H1 (cell line): ENCODE measurements around the gene DOCK8. TPM values are rescaled to one million over a fixed set of nuclear protein-coding genes. Genes with fewer than 3 reads are reported as not detected.

ENCODE experiments used
- CTCF ChIA-PET: fragments of 300-600 bp; sonication (Branson Sonifier 250); formaldehyde crosslinking; loops from one replicate; lab custom pipeline; 2021; ENCODE audit not compliant: partially characterized antibody; lab: Charles Lee
- POLR2A ChIA-PET: fragments of 300-600 bp; sonication (Branson Sonifier 250); formaldehyde crosslinking; loops from one replicate; lab custom pipeline; 2021; ENCODE audit warnings: inconsistent platforms; ENCODE audit not compliant: partially characterized antibody; lab: Charles Lee
- DNase-seq, 2 experiments: peaks; one replicate each; pipeline versions ENCODE4 v3.0.0 to v3.0.0-alpha.2; 2010 to 2022; ENCODE audit warnings: low spot score in 2 of 2, low read depth in 1 of 2, mixed read lengths in 1 of 2
- FAIRE-seq: peaks from 2 replicates; lab custom pipeline; 2011; peaks lifted over from hg19 to GRCh38; lab: Jason Lieb, UNC
- H2AFZ ChIP-seq: 2 replicates; pipeline ENCODE4 v1.8.1; 2012; ENCODE audit warnings: low read length, inconsistent platforms
- H2AK5ac ChIP-seq: 2 replicates; pipeline ENCODE4 v1.6.1; 2013; ENCODE audit warnings: low read depth, low read length
- H2BK120ac ChIP-seq: replicated peaks from 2 replicates; pipeline ENCODE3; 2013; ENCODE audit warnings: low read depth, low read length, inconsistent platforms
- H2BK12ac ChIP-seq: 2 replicates; pipeline ENCODE4 v1.6.1; 2013; ENCODE audit warnings: low read depth, low read length
- H2BK15ac ChIP-seq: 2 replicates; pipeline ENCODE4 v1.6.1; 2013; ENCODE audit warnings: low read length
- H2BK20ac ChIP-seq: 2 replicates; pipeline ENCODE4 v1.6.1; 2013; ENCODE audit warnings: low read length
- H2BK5ac ChIP-seq: 2 replicates; pipeline ENCODE4 v1.6.1; 2013; ENCODE audit warnings: low read depth, low read length
- H3K14ac ChIP-seq: 2 replicates; pipeline ENCODE4 v1.6.1; 2013; ENCODE audit warnings: inconsistent platforms; ENCODE audit not compliant: insufficient read length
- H3K18ac ChIP-seq: 2 replicates; pipeline ENCODE4 v1.6.1; 2013; ENCODE audit warnings: low read length; ENCODE audit errors: extremely low read depth
- H3K23ac ChIP-seq: 2 replicates; pipeline ENCODE4 v1.6.1; 2013; ENCODE audit warnings: inconsistent platforms; ENCODE audit not compliant: insufficient read length
- H3K23me2 ChIP-seq: 2 replicates; pipeline ENCODE4 v1.6.1; 2013; ENCODE audit warnings: low read depth, low read length
- H3K27ac ChIP-seq: 2 replicates; pipeline ENCODE4 v1.6.1; 2011; ENCODE audit warnings: low read depth, low read length, inconsistent platforms
- H3K27me3 ChIP-seq, 4 experiments: replicated peaks in 1 of 4; 1 replicate in 1 of 4; 2 replicates in 3 of 4; pipeline versions ENCODE4 v1.6.1 to v1.8.1; 2011 to 2013; ENCODE audit warnings: low read length in 3 of 4, mild to moderate bottlenecking in 3 of 4, inconsistent platforms in 2 of 4, mixed read lengths in 2 of 4, moderate library complexity in 1 of 4; ENCODE audit not compliant: control insufficient read depth in 3 of 4, insufficient read depth in 3 of 4; ENCODE audit errors: extremely low read depth in 1 of 4
- H3K36me3 ChIP-seq, 4 experiments: 2 replicates each; pipeline versions ENCODE4 v1.6.1 to v1.8.1; 2011 to 2013; ENCODE audit warnings: mild to moderate bottlenecking in 4 of 4, low read length in 3 of 4, moderate library complexity in 2 of 4, control low read depth in 1 of 4, inconsistent platforms in 1 of 4; ENCODE audit not compliant: insufficient read depth in 4 of 4, control insufficient read depth in 2 of 4
- H3K4ac ChIP-seq: replicated peaks from 2 replicates; pipeline ENCODE3; 2013; ENCODE audit warnings: low read length, low read depth, mixed read lengths, inconsistent platforms; ENCODE audit not compliant: insufficient read length
- H3K4me1 ChIP-seq, 4 experiments: replicated peaks in 1 of 4; 1 replicate in 1 of 4; 2 replicates in 3 of 4; pipeline versions ENCODE4 v1.6.1 to v1.8.1; 2011 to 2013; ENCODE audit warnings: low read length in 3 of 4, inconsistent platforms in 2 of 4, mixed read lengths in 1 of 4; ENCODE audit not compliant: insufficient read depth in 4 of 4, control insufficient read depth in 3 of 4
- H3K4me2 ChIP-seq, 2 experiments: 2 replicates each; pipeline versions ENCODE4 v1.6.1 to v1.8.1; 2011 to 2013; ENCODE audit warnings: low read depth in 2 of 2, low read length in 2 of 2, control low read depth in 1 of 2, inconsistent platforms in 1 of 2, mild to moderate bottlenecking in 1 of 2; ENCODE audit not compliant: insufficient read depth in 1 of 2
- H3K4me3 ChIP-seq, 4 experiments: fragments of 200-600, 300-600 bp in 1 of 4; sonication (generic), shearing (Covaris generic), sonication (Bioruptor Twin) in 1 of 4; 2 replicates each; pipeline versions ENCODE4 v1.5.1 to v1.8.1; 2011 to 2016; ENCODE audit warnings: low read length in 4 of 4, low read depth in 3 of 4, control low read depth in 2 of 4, inconsistent platforms in 2 of 4, mild to moderate bottlenecking in 2 of 4, mixed read lengths in 1 of 4, moderate library complexity in 1 of 4; ENCODE audit not compliant: insufficient read depth in 2 of 4; ENCODE audit errors: extremely low read depth in 1 of 4
- H3K56ac ChIP-seq: replicated peaks from 2 replicates; pipeline ENCODE3; 2013; ENCODE audit warnings: low read depth, mild to moderate bottlenecking, mixed read lengths, low read length, inconsistent platforms; ENCODE audit not compliant: insufficient read length
- H3K79me1 ChIP-seq: 2 replicates; pipeline ENCODE4 v1.6.1; 2013; ENCODE audit warnings: low read depth, low read length, control low read depth
- H3K79me2 ChIP-seq, 2 experiments: 2 replicates each; pipeline versions ENCODE4 v1.6.1 to v1.8.1; 2012 to 2013; ENCODE audit warnings: low read length in 2 of 2, mild to moderate bottlenecking in 2 of 2, inconsistent platforms in 1 of 2; ENCODE audit not compliant: insufficient read depth in 2 of 2, control insufficient read depth in 1 of 2
- H3K9ac ChIP-seq, 4 experiments: replicated peaks in 1 of 4; 1 replicate in 1 of 4; 2 replicates in 3 of 4; pipeline versions ENCODE4 v1.6.1 to v1.8.1; 2011 to 2013; ENCODE audit warnings: low read depth in 3 of 4, low read length in 3 of 4, control low read depth in 2 of 4, mild to moderate bottlenecking in 2 of 4, moderate library complexity in 2 of 4, inconsistent platforms in 1 of 4; ENCODE audit errors: extremely low read depth in 1 of 4
- H3K9me3 ChIP-seq, 2 experiments: 2 replicates each; pipeline versions ENCODE4 v1.6.1 to v1.8.1; 2012 to 2013; ENCODE audit warnings: mild to moderate bottlenecking in 2 of 2, moderate library complexity in 2 of 2, control low read depth in 1 of 2, inconsistent platforms in 1 of 2, low read depth in 1 of 2, low read length in 1 of 2, mixed read lengths in 1 of 2; ENCODE audit not compliant: insufficient read depth in 2 of 2
- H4K20me1 ChIP-seq, 2 experiments: replicated peaks in 1 of 2; 2 replicates each; pipeline versions ENCODE3 to v1.8.1; 2011 to 2013; ENCODE audit warnings: inconsistent platforms in 2 of 2, low read length in 2 of 2, mild to moderate bottlenecking in 1 of 2; ENCODE audit not compliant: insufficient read depth in 2 of 2, control insufficient read depth in 1 of 2
- H4K5ac ChIP-seq: 2 replicates; pipeline ENCODE4 v1.6.1; 2013; ENCODE audit warnings: low read length, low read depth, mixed read lengths, inconsistent platforms; ENCODE audit not compliant: insufficient read length
- H4K8ac ChIP-seq: 2 replicates; pipeline ENCODE4 v1.8.0; 2013; ENCODE audit warnings: mild to moderate bottlenecking, moderate library complexity, low read length, inconsistent platforms; ENCODE audit not compliant: insufficient read depth; ENCODE audit errors: extremely low read depth
- H4K91ac ChIP-seq: replicated peaks from 2 replicates; pipeline ENCODE3; 2013; ENCODE audit warnings: low read length, mixed read lengths, inconsistent platforms; ENCODE audit not compliant: insufficient read length
- ASH2L ChIP-seq: fragments of 200-600, 300-600 bp; sonication (generic); IDR thresholded peaks from one replicate; pipeline ENCODE4 v1.7.1; 2017; ENCODE audit warnings: low read length
- CBX8 ChIP-seq: fragments of 300-800, 300-1000 bp; sonication (generic); IDR thresholded peaks from 2 replicates; pipeline ENCODE4 v1.7.1; 2016; ENCODE audit warnings: low read depth, low read length, borderline replicate concordance
- CREB1 ChIP-seq: IDR thresholded peaks from 2 replicates; pipeline ENCODE4 v1.6.1; 2012; ENCODE audit warnings: inconsistent platforms
- CTBP2 ChIP-seq: IDR thresholded peaks from 2 replicates; pipeline ENCODE4 v1.7.0; 2011; ENCODE audit warnings: borderline replicate concordance, mild to moderate bottlenecking, moderate library complexity, mixed read lengths, low read length; ENCODE audit not compliant: insufficient read depth, insufficient read length
- CTCF ChIP-seq, 3 experiments: IDR thresholded peaks; 1 replicate in 2 of 3; 2 replicates in 1 of 3; pipeline versions ENCODE4 v1.5.1 to v1.6.1; 2011; ENCODE audit warnings: low read length in 3 of 3, mild to moderate bottlenecking in 3 of 3, inconsistent platforms in 2 of 3, low read depth in 1 of 3, moderate library complexity in 1 of 3; ENCODE audit not compliant: insufficient read depth in 1 of 3; ENCODE audit errors: control extremely low read depth in 1 of 3
- GTF2F1 ChIP-seq: IDR thresholded peaks from 2 replicates; pipeline ENCODE4 v1.6.1; 2012; ENCODE audit warnings: low read depth, low read length, improper control_type of control experiment, borderline replicate concordance
- JUND ChIP-seq: IDR thresholded peaks from 2 replicates; pipeline ENCODE4 v1.6.1; 2011; ENCODE audit warnings: mild to moderate bottlenecking, improper control_type of control experiment, low read length
- NANOG ChIP-seq: IDR thresholded peaks from 2 replicates; pipeline ENCODE4 v1.6.1; 2011; ENCODE audit warnings: low read length, low read depth, mild to moderate bottlenecking, inconsistent platforms; ENCODE audit not compliant: insufficient read depth, poor library complexity, severe bottlenecking
- POLR2A ChIP-seq, 2 experiments: IDR thresholded peaks; 1 replicate in 1 of 2; 2 replicates in 1 of 2; pipeline ENCODE4 v1.6.1; 2011; ENCODE audit warnings: low read depth in 2 of 2, low read length in 2 of 2, mild to moderate bottlenecking in 2 of 2; ENCODE audit errors: control extremely low read depth in 1 of 2
- RBBP5 ChIP-seq: IDR thresholded peaks from 2 replicates; pipeline ENCODE4 v1.7.1; 2012; ENCODE audit warnings: low read depth, mild to moderate bottlenecking, inconsistent platforms, low read length, moderate library complexity, borderline replicate concordance
- RFX5 ChIP-seq: IDR thresholded peaks from 2 replicates; pipeline ENCODE4 v1.6.1; 2011; ENCODE audit warnings: low read depth, low read length, improper control_type of control experiment, borderline replicate concordance
- SP1 ChIP-seq: IDR thresholded peaks from 2 replicates; pipeline ENCODE4 v1.6.1; 2011; ENCODE audit warnings: low read depth, low read length
- SP2 ChIP-seq: IDR thresholded peaks from 2 replicates; pipeline ENCODE4 v1.6.1; 2012; ENCODE audit warnings: mild to moderate bottlenecking, low read length, inconsistent platforms
- WGBS, 2 experiments: shearing (Covaris generic) in 1 of 2; methylation state at CpG; one replicate each; pipeline versions ENCODE4 v1.1.6 to v1.1.7; 2013 to 2015; ENCODE audit warnings: low lambda C conversion rate in 2 of 2, mixed read lengths in 2 of 2, inconsistent platforms in 1 of 2, low coverage in 1 of 2, missing lambda C conversion rate in 1 of 2; ENCODE audit not compliant: insufficient replicate concordance in 2 of 2, insufficient coverage in 1 of 2, insufficient read length in 1 of 2; ENCODE audit errors: extremely low coverage in 1 of 2, missing lambda C conversion rate in 1 of 2; 5-methylcytosine and 5-hydroxymethylcytosine counted together
- polyA plus RNA-seq, 7 experiments: library from polyadenylated mRNA; depleted of rRNA in 3 of 7; stranded (reverse) in 5 of 7; unstranded in 2 of 7; fragments of >200 nt in 5 of 7; fragments of 200-250 nt in 2 of 7; gene quantifications; 1 replicate in 5 of 7; 2 replicates in 1 of 7; 4 replicates in 1 of 7; pipeline versions ENCODE4 v1.2.1 to v1.2.3, GENCODE V29; 2011 to 2013; ENCODE audit warnings: missing spikeins in 2 of 7, mixed read lengths in 2 of 7
- total RNA-seq: library from RNA; stranded (reverse); fragmentation: NEBNext Ultra II Directional; extraction: Animal tissue kit (Norgen Biotek cat#: 25700); gene quantifications from 2 replicates; pipeline ENCODE4 v1.2.1, GENCODE V29; 2021

The DOCK8 gene
- total and polyA plus RNA-seq, 2 of the 8 experiments (the other 6 are each of a cell fraction or from before 2014, with no cell fraction given) = 0.57 to 2.0 TPM

GRCh38 chr9:336039-336438 is 121.4 kb downstream of the DOCK8 start:
- no peaks in the 10 kb centered on the region for H3K79me2 ChIP-seq
- no peak overlapping the region for H3K27ac ChIP-seq
- no peak overlapping the region for H3K9ac ChIP-seq
- no peak overlapping the region for H4K5ac ChIP-seq
- ChIA-PET POLR2A (no interaction called here), CTCF (interaction anchor here (1.2 to 2.7 kb wide), 3 partner anchors 10 to 20 kb away, joined by 3 to 9 read pairs (median 5); no protein-coding TSS in a partner anchor)
- H3K18ac ChIP-seq = no peak overlapping the region
- no peaks in the 10 kb centered on the region for H3K36me3 ChIP-seq
- WGBS, 2 experiments = 89% methylated on average over 2 of the region's 2 CpGs; no CpG with 5 or more reads in 1 of the 2 experiments
- FAIRE-seq (no peak), DNase-seq (no peak)
- H3K4me3 ChIP-seq = no peak overlapping the region
- H3K4me1 ChIP-seq = peaks cover 0 to 3% (median 1%) of the 10 kb centered on the region in 4 experiments; a peak in 1 of 7 replicates
- H4K8ac ChIP-seq = no peak overlapping the region
- no peak overlapping the region for H3K4ac ChIP-seq
- no peak overlapping the region for H3K56ac ChIP-seq
- H3K23me2 ChIP-seq = no peaks in the 10 kb centered on the region; the same call in 1 of the 2 replicates
- no peaks in the 10 kb centered on the region for H3K27me3 ChIP-seq
- H2BK20ac ChIP-seq = no peak overlapping the region
- H2BK12ac ChIP-seq = no peak overlapping the region
- H2BK120ac ChIP-seq = no peak overlapping the region
- H3K23ac ChIP-seq = no peak overlapping the region
- H2BK15ac ChIP-seq = no peak overlapping the region
- H2AFZ ChIP-seq = no peak overlapping the region
- no peak overlapping the region for H4K91ac ChIP-seq
- no peak overlapping the region for H2BK5ac ChIP-seq
- H4K20me1 ChIP-seq = no peaks in the 10 kb centered on the region
- no peak overlapping the region for H2AK5ac ChIP-seq
- H3K79me1 ChIP-seq = no peaks in the 10 kb centered on the region
- no peak overlapping the region for H3K14ac ChIP-seq
- no peak overlapping the region for H3K4me2 ChIP-seq
- H3K9me3 ChIP-seq = no peaks in the 10 kb centered on the region
- TF ChIP-seq CTCF (IDR thresholded peaks at IDR 0.05; ENCODE audit: control extremely low read depth in 1 of 3, insufficient read depth in 1 of 3, low read depth in 1 of 3, low read length in 3 of 3) (no peak), GTF2F1 (no peak), CTBP2 (no peak), SP1 (no peak), POLR2A (IDR thresholded peaks at IDR 0.05; ENCODE audit: control extremely low read depth in 1 of 2, low read depth in 2 of 2, low read length in 2 of 2) (no peak), SP2 (no peak), NANOG (no peak), JUND (no peak), CREB1 (no peak), RFX5 (no peak), RBBP5 (no peak), ASH2L (no peak), CBX8 (no peak)
